Superior temporal gyrus (tissue), 1 donor: ENCODE measurements around the gene SNRNP35.
"Not testable (repeated sequence)": the region's sequence is repeated elsewhere in the genome, so short reads cannot be mapped to it uniquely, and the experiment has no call there.

Experiments used
- DNase-seq: peaks from one replicate; pipeline ENCODE4 v3.0.0-alpha.2; 2016; ENCODE audit errors: extremely low spot score

Gene SNRNP35

GRCh38 chr12:123449249-123449733 is 8.6 kb upstream of the SNRNP35 start:
- DNase-seq = no peak

DNA sequence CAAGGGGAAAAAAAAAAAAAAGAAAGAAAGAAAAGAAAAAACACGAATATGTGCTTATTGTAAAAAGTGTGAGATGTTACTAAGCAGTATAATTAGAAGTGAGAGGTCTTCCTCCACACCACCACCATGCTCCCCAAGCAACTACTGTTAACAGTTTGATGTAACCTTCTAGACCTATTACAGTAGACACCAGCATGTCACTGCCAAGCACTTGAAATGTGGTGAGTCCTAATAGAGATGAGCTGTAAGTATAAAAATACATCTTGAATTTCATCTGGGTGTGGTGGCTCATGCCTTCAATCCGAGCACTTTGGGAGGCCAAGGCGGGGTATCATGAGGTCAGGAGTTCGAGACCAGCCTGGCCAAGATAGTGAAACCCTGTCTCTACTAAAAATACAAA is 8.1 kb upstream of the SNRNP35 start:
- no peak for DNase-seq

- DNase-seq = no peak
Observed at GRCh38 chr12:123450636-123451035, 7.3 kb upstream of the SNRNP35 start.

DNA sequence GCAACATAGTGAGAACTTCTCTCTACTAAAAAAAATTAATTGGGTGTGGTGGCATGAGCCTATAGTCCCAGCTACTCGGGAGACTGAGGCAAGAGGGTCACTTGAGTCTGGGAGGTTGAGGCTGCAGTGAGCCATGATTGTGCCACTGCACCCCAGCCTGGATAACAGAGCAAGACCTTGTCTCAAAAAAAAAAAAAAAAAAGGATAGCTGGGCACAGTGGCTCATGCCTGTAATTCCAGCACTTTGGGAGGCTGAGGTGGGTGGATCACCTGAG is 5.7 kb upstream of the SNRNP35 start:
- DNase-seq = not testable (repeated sequence)

DNA sequence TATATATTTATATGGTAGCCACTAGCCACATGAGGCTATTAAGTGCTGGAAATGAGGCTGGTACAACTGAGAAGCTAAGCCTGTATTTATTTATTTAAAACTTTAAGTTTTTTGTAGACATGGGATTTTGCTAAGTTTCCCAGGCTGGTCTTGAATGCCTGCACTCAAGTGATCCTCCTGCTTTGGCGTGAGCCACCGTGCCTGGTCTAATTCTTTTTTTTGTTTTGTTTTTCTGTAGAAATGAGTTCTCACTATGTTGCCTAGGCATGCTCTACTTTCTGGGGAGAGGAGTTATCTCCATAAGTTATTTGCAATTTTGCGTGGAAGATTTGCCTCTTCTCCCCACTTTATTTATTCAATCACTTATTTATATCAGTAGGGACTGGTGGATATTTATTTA is 4.8 kb upstream of the SNRNP35 start:
- no peak for DNase-seq

DNA sequence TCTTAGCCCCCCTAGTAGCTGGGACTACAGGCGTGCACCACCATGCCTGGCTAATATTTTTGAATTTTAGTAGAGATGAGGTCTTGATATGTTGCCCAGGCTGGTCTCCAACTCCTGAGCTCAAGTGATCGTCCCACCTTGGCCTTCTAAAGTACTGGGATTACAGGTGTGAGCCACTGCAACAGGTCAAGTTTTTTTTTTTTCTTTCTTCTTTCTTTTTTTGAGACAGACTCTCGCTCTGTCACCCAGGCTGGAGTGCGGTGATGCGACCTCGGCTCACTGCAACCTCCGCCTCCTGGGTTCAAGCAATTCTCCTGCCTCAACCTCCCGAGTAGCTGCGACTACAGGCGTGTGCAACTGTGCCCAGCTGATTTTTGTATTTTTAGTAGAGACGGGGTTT is 5.2 kb downstream of the SNRNP35 start:
- DNase-seq = not testable (repeated sequence)

DNA sequence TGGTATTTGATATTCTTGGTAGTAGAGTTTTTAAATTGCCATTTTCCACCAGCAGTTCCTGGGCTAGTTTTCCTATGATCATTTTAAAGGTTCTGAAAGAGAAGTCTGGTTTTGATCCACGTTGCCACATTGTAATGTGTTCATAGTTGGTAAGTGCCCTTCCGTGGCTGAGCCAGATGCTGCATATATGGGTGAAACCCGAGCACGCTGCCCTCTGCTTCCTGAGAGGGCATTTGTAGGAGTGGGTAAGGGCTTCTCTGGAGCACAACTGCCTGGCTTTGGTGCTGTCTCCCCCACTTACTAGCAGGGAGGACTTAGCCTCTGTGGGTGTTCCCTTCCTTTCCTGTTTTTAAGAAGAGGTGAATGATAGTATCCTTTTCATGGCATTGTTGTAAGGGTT is 7.1 kb downstream of the SNRNP35 start:
- no peak for DNase-seq

GRCh38 chr12:123468786-123469185 is 10.8 kb downstream of the SNRNP35 start:
- DNase-seq = no peak

GRCh38 chr12:123469978-123470377 is 12.0 kb downstream of the SNRNP35 start:
- no peak for DNase-seq

DNA sequence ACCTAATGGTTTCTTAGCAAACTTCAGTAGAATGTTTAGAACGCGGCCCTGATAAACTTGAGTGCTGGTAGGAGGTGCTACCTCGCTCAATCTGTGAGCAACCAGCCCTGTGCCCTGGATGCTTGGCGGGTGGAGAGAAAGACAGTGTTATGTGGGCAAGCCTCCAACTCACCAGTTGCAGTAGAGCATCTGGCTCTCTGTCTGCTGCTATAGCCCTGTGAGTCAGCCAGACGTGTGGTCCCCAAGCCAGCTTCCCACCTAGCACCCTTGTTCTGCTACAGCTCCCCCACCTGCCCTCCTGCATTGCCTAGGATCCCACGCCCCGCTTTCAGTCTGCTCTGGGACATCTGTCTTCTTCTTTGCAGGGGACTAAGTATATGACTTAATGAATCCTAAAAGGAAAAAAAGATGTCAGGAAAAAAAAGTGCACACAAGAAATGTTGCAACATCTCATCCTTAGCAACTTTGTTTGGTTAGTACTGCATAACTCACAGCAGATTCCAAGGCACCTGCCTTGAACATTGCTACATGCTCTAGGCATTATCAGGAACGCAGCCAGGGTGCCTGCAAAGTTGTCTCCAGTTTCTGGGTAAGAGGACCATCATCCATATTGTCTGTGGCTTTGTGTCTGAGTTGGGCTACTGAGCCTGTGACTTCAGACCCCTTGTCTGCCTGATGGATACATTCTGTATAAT is 13.6 kb downstream of the SNRNP35 start:
- peak; percentile 70 for DNase-seq

- no peak for DNase-seq
Observed at GRCh38 chr12:123472438-123472849, 14.5 kb downstream of the SNRNP35 start.

- DNase-seq = no peak
Observed at GRCh38 chr12:123474485-123475245, 16.7 kb downstream of the SNRNP35 start.

- no peak for DNase-seq
Observed at GRCh38 chr12:123475246-123475703, 17.3 kb downstream of the SNRNP35 start.

DNA sequence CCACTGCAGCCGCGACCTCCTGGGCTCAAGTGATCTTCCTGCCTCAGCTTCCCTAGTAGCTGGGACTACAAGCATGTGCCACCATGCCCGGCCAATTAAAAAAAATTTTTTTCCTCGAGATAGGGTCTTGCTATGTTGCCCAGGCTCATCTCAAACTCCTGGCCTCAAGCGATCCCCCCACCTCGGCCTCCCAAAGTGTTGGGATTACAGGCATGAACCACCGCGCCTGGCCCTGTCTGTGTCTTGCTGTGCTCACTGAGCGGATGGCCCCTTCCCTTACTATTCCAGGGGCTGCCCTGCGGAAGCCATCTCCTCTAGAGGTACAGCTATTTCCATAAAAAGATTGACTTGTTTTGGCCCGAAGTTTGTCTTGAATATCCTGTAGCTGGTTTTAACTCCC is 20.1 kb downstream of the SNRNP35 start:
- no peak for DNase-seq

DNA sequence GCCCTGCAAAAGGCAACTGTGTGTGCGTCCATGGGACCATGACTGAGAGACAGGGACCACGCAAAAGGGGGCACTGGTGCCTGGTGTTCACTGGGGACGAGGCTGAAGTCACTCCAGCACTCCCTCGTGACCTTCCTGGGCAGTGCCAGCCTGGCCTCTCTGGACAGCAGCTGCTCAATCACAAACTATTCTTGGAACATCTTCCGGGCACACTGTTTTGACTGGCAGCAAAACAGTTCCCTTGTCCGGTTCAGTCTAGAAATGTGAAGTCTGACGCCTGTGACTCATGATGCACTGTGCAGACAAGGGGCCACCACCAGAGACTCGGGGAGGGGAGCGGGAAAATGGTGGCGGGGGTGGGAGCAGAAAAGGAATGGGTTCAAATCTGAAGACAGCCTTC is 20.8 kb downstream of the SNRNP35 start:
- peak; percentile 91 for DNase-seq

- DNase-seq = peak; percentile 95
Observed at GRCh38 chr12:123479442-123480180, 21.7 kb downstream of the SNRNP35 start.

DNA sequence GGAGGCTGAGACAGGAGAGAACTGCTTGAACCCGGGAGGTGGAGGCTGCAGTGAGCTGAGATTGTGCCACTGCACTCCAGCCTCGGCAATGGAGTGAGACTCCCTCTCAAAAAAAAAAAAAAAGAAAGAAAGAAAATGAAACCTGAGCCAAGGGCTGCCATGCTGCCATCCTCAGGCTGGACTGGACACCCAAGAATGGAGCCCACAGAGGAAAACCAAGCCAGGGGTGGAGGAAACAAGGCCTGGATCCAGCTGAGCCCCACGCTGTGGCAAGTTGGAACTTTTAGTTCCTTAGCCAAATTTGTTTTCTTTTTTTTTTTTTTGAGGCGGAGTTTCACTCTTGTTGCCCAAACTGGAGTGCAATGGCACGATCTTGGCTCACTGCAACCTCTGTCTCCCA is 23.3 kb downstream of the SNRNP35 start:
- not testable (repeated sequence) for DNase-seq

GRCh38 chr12:123482876-123483275 is 24.9 kb downstream of the SNRNP35 start:
- DNase-seq = no peak

GRCh38 chr12:123483602-123484248 is 25.8 kb downstream of the SNRNP35 start:
- no peak for DNase-seq

- DNase-seq = no peak
Observed at GRCh38 chr12:123485756-123486155, 27.8 kb downstream of the SNRNP35 start.

- no peak for DNase-seq
Observed at GRCh38 chr12:123487428-123487827, 29.5 kb downstream of the SNRNP35 start.
